Mesenchymal stem cell (in vitro differentiated cells and primary cell): ENCODE data around the gene CSTB. TPM values are rescaled to one million over a fixed set of nuclear protein-coding genes. Genes with fewer than 3 reads are reported as not detected.

Experiments used
- DNase-seq: peaks from one replicate; pipeline ENCODE4 v3.0.0-alpha.2; 2013
- H2AFZ ChIP-seq: one replicate; pipeline ENCODE4 v1.6.1; 2013; ENCODE audit warnings: low read depth, mild to moderate bottlenecking, control low read depth, inconsistent platforms, low read length, moderate library complexity
- H2AK5ac ChIP-seq: 2 replicates; pipeline ENCODE4 v1.6.1; 2013; ENCODE audit warnings: low read length, moderate library complexity, mild to moderate bottlenecking, inconsistent platforms; ENCODE audit not compliant: severe bottlenecking
- H2BK120ac ChIP-seq: one replicate; pipeline ENCODE4 v1.6.1; 2013; ENCODE audit warnings: low read depth, mild to moderate bottlenecking, inconsistent platforms, low read length, moderate library complexity
- H2BK12ac ChIP-seq, 2 experiments: one replicate each; pipeline ENCODE4 v1.6.1; 2013; ENCODE audit warnings: inconsistent platforms in 2 of 2, low read length in 2 of 2, mild to moderate bottlenecking in 2 of 2, moderate library complexity in 2 of 2, control low read depth in 1 of 2
- H2BK15ac ChIP-seq: one replicate; pipeline ENCODE4 v1.6.1; 2013; ENCODE audit warnings: mild to moderate bottlenecking, low read depth, inconsistent platforms; ENCODE audit not compliant: poor library complexity, severe bottlenecking
- H2BK5ac ChIP-seq: 2 replicates; pipeline ENCODE4 v1.6.1; 2013; ENCODE audit warnings: low read depth, mild to moderate bottlenecking, low read length, control low read depth, inconsistent platforms; ENCODE audit not compliant: poor library complexity, severe bottlenecking
- H3K14ac ChIP-seq, 2 experiments: one replicate each; pipeline ENCODE4 v1.6.1; 2013; ENCODE audit warnings: inconsistent platforms in 2 of 2, low read length in 2 of 2, control low read depth in 1 of 2, mild to moderate bottlenecking in 1 of 2, moderate library complexity in 1 of 2
- H3K18ac ChIP-seq, 2 experiments: one replicate each; pipeline ENCODE4 v1.6.1; 2013; ENCODE audit warnings: inconsistent platforms in 2 of 2, low read length in 2 of 2, control low read depth in 1 of 2, low read depth in 1 of 2, mild to moderate bottlenecking in 1 of 2
- H3K23ac ChIP-seq, 2 experiments: one replicate each; pipeline ENCODE4 v1.6.1; 2013; ENCODE audit warnings: inconsistent platforms in 2 of 2, low read length in 2 of 2, mild to moderate bottlenecking in 2 of 2, moderate library complexity in 2 of 2, control low read depth in 1 of 2
- H3K27ac ChIP-seq: 2 replicates; pipeline ENCODE4 v1.5.1; 2013; ENCODE audit warnings: mild to moderate bottlenecking, moderate library complexity, low read length, control low read depth, inconsistent platforms; ENCODE audit not compliant: poor library complexity, severe bottlenecking
- H3K27me3 ChIP-seq, 2 experiments: 2 replicates each; pipeline versions ENCODE4 v1.6.1 to v1.7.0; 2013; ENCODE audit warnings: low read length in 2 of 2, mild to moderate bottlenecking in 2 of 2, moderate library complexity in 2 of 2, control low read depth in 1 of 2, inconsistent platforms in 1 of 2; ENCODE audit not compliant: control insufficient read depth in 1 of 2, insufficient read depth in 1 of 2
- H3K36me3 ChIP-seq, 2 experiments: 2 replicates each; pipeline versions ENCODE4 v1.6.1 to v1.7.0; 2013; ENCODE audit warnings: low read length in 2 of 2, control low read depth in 1 of 2, inconsistent platforms in 1 of 2, low read depth in 1 of 2, mild to moderate bottlenecking in 1 of 2; ENCODE audit not compliant: insufficient read depth in 2 of 2, control insufficient read depth in 1 of 2
- H3K4ac ChIP-seq, 2 experiments: one replicate each; pipeline ENCODE4 v1.6.1; 2013; ENCODE audit warnings: inconsistent platforms in 2 of 2, low read length in 2 of 2, mild to moderate bottlenecking in 2 of 2, moderate library complexity in 2 of 2, control low read depth in 1 of 2, low read depth in 1 of 2
- H3K4me1 ChIP-seq: 2 replicates; pipeline ENCODE4 v1.6.1; 2013; ENCODE audit warnings: low read depth, low read length, control low read depth; ENCODE audit not compliant: control insufficient read depth, insufficient read depth
- H3K4me2 ChIP-seq: 2 replicates; pipeline ENCODE4 v1.6.1; 2013; ENCODE audit warnings: low read length, mild to moderate bottlenecking, inconsistent platforms; ENCODE audit not compliant: poor library complexity, severe bottlenecking
- H3K4me3 ChIP-seq, 2 experiments: 2 replicates each; pipeline versions ENCODE4 v1.5.1 to v1.7.0; 2013; ENCODE audit warnings: low read length in 2 of 2, mild to moderate bottlenecking in 2 of 2, control low read depth in 1 of 2, low read depth in 1 of 2; ENCODE audit not compliant: insufficient read depth in 1 of 2
- H3K79me1 ChIP-seq: replicated peaks from 2 replicates; pipeline ENCODE4 v1.6.1; 2013; ENCODE audit warnings: mild to moderate bottlenecking, control low read depth, low read length, inconsistent platforms; ENCODE audit not compliant: poor library complexity, severe bottlenecking
- H3K9ac ChIP-seq: 2 replicates; pipeline ENCODE4 v1.7.0; 2013; ENCODE audit warnings: mild to moderate bottlenecking, low read length, moderate library complexity
- H3K9me3 ChIP-seq: 2 replicates; pipeline ENCODE4 v1.7.0; 2013; ENCODE audit warnings: mild to moderate bottlenecking, low read length; ENCODE audit not compliant: control insufficient read depth
- H4K8ac ChIP-seq: one replicate; pipeline ENCODE4 v1.6.1; 2013; ENCODE audit warnings: inconsistent platforms, mild to moderate bottlenecking, low read length, moderate library complexity
- H4K91ac ChIP-seq: one replicate; pipeline ENCODE4 v1.6.1; 2013; ENCODE audit warnings: mild to moderate bottlenecking, low read length, inconsistent platforms
- WGBS: methylation state at CpG from one replicate; pipeline ENCODE4 v1.1.7; 2013; ENCODE audit warnings: mixed read lengths; 5-methylcytosine and 5-hydroxymethylcytosine counted together
- polyA plus RNA-seq, 2 experiments: library from polyadenylated mRNA; stranded (reverse); fragments of 200-250 nt; gene quantifications; one replicate each; pipeline ENCODE4 v1.2.3, GENCODE V29; 2013

CSTB gene, protein sequence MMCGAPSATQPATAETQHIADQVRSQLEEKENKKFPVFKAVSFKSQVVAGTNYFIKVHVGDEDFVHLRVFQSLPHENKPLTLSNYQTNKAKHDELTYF
- polyA plus RNA-seq (2013, experiment 1 of 2) = 276 TPM
- polyA plus RNA-seq (2013, experiment 2 of 2) = 282 TPM

DNA sequence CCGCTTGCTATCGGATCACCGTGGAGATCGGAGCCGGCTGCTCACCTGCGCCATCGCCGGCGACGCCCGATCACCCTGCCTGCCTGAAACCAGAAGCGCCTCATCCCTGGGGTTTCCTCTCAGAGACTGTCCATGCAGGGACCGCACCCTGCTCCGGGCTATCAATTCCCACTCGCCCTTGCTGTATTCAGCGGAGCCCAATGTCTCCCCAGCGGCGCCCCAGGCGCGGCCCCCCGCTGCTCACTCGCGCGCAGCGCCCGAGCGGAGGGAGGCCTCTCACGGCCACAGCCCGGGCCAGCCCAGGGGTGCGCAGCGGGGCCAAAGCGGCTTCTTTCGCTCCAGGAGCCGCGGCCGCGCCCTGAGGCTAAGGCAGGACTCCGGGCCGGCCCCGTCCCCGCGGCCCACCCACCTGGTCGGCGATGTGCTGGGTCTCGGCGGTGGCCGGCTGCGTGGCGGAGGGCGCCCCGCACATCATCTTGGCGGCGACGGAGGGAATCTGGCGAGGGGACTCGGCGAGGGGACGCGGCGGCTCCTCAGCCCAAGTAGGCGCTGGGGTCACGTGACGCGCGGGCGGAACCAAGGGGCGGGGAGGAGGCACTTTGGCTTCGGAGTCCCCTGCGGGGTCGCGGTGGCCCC, at the start of gene CSTB:
CSTB (minus strand) TSS at position 514 of the 636 bp plus-strand sequence; CDS start at position 475, 39 bp downstream.
- peak within 1 kb of the TSS; percentile 89 for H4K8ac ChIP-seq
- H4K91ac ChIP-seq = peak within 1 kb of the TSS; percentile 98
- peak within 1 kb of the TSS; percentile 100 for H2BK120ac ChIP-seq
- peak within 1 kb of the TSS; percentile 57 to 99 for H3K4ac ChIP-seq
- H3K4me2 ChIP-seq = peak within 1 kb of the TSS; percentile 96
- H2BK15ac ChIP-seq = peak within 1 kb of the TSS; percentile 85
- no peaks in the 10 kb centered on the region for H3K27me3 ChIP-seq
- DNase-seq = peak; percentile 71
- peak within 1 kb of the TSS; percentile 98 for H3K4me3 ChIP-seq
- peak within 1 kb of the TSS in 1 of 2 experiments; percentile 96 for H3K23ac ChIP-seq
- H2AK5ac ChIP-seq = no peak within 1 kb of the TSS
- peak within 1 kb of the TSS; percentile 90 to 99 for H3K18ac ChIP-seq
- peaks cover 24 to 26% of the 10 kb centered on the region in 2 experiments for H3K36me3 ChIP-seq
- H3K27ac ChIP-seq = no peak within 1 kb of the TSS
- H2AFZ ChIP-seq = peak within 1 kb of the TSS; percentile 79
- peak within 1 kb of the TSS in 1 of 2 experiments; percentile 21 for H2BK12ac ChIP-seq
- H3K4me1 ChIP-seq = peaks cover 22% of the 10 kb centered on the region
- peak within 1 kb of the TSS; percentile 61 for H2BK5ac ChIP-seq
- H3K9me3 ChIP-seq = no peaks in the 10 kb centered on the region
- under 1% methylated on average over 69 of the region's 71 CpGs for whole genome bisulfite sequencing
- peak within 1 kb of the TSS; percentile 94 to 97 for H3K14ac ChIP-seq
- peak within 1 kb of the TSS; percentile 94 for H3K9ac ChIP-seq
- H3K79me1 ChIP-seq = peaks cover 8% of the 10 kb centered on the region

DNA sequence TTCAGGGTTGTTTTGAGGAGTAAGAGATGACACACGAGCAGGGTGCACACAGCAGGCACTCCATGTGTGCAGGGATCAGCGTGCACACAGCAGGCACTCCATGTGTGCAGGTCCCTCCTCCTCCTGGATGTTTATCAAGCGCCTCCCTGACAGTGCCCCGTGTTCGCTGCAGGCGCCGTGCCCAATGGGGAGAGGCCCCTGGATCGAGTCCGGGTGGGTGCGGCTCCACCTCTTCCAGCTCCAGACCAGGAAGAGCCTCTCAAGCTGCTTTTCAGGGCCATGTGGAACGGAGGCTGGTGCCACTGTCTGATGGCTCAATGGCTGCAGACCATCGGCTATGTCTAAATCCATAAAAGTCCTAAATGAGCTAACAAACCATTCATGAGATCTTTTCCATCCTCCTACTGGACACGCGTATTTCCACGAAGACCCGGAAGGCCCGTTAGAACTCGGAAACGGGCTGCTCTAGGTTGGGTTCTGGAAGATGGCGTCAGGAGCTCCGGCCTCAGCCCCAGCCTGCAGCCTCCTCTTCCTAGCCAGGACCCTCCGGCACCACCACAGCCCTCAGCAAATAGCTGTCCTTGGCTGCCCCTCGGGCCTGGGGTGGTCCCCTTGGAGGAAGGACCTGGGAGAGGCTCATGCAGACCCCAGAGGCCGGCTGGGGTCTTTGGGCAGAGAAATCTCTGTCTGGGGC, 49.3 kb upstream of the CSTB start:
- Histone ChIP-seq H2AFZ (no peak overlapping the region), H3K79me1 (no peaks in the 10 kb centered on the region), H3K36me3 (no peaks in the 10 kb centered on the region), H3K9ac (no peak overlapping the region), H2AK5ac (no peak overlapping the region), H3K27ac (no peak overlapping the region), H2BK5ac (no peak overlapping the region), H3K9me3 (no peaks in the 10 kb centered on the region), H3K23ac (no peak overlapping the region), H3K4ac (no peak overlapping the region), H4K8ac (no peak overlapping the region), H2BK15ac (no peak overlapping the region), H2BK12ac (no peak overlapping the region), H3K18ac (no peak overlapping the region), H4K91ac (no peak overlapping the region), H3K4me1 (peaks cover 2% of the 10 kb centered on the region), H3K4me2 (no peak overlapping the region), H3K4me3 (no peak overlapping the region), H3K27me3 (peaks cover 9 to 21% of the 10 kb centered on the region in 2 experiments), H3K14ac (no peak overlapping the region), H2BK120ac (no peak overlapping the region)
- WGBS = 94% methylated on average over 21 of the region's 24 CpGs
- DNase-seq = no peak

GRCh38 chr21:43824333-43825241, 48.5 kb upstream of the CSTB start:
- Histone ChIP-seq H3K14ac (no peak overlapping the region), H3K4me3 (no peak overlapping the region), H2BK120ac (no peak overlapping the region), H2AK5ac (no peak overlapping the region), H2BK12ac (no peak overlapping the region), H4K8ac (no peak overlapping the region), H3K79me1 (no peaks in the 10 kb centered on the region), H3K9me3 (no peaks in the 10 kb centered on the region), H2BK5ac (no peak overlapping the region), H2AFZ (no peak overlapping the region), H3K18ac (no peak overlapping the region), H3K23ac (no peak overlapping the region), H3K4me1 (peaks cover 2% of the 10 kb centered on the region), H2BK15ac (no peak overlapping the region), H3K36me3 (no peaks in the 10 kb centered on the region), H3K4me2 (no peak overlapping the region), H3K27me3 (peaks cover 6 to 13% of the 10 kb centered on the region in 2 experiments), H4K91ac (no peak overlapping the region), H3K4ac (no peak overlapping the region), H3K27ac (no peak overlapping the region), H3K9ac (peak overlapping the region; percentile 29)
- WGBS = 83% methylated on average over 17 of the region's 17 CpGs
- DNase-seq = peak; percentile 33
